GM18505 (cell line): ENCODE results near the gene DUSP28.
"Not testable (repeated sequence)": the region's sequence is repeated elsewhere in the genome, so short reads cannot be mapped to it uniquely, and the experiment has no call there.

Experiments
- ATAC-seq: cut with Tn5 transposase; IDR thresholded peaks from one replicate; pipeline ENCODE4 v1.9.1; 2021; ENCODE audit not compliant: unreplicated experiment
- POLR2A ChIP-seq: IDR thresholded peaks from 4 replicates; pipeline ENCODE4 v1.6.1; 2011; ENCODE audit warnings: borderline replicate concordance; ENCODE audit not compliant: insufficient read depth, insufficient read length; ENCODE audit errors: extremely low read depth

Gene DUSP28

GRCh38 chr2:240520974-240521350, 39.2 kb upstream of the DUSP28 start:
- no peak for ATAC-seq
- no peak for TF ChIP-seq POLR2A

- ATAC-seq, result not testable (repeated sequence)
Observed at GRCh38 chr2:240521885-240522284, 38.3 kb upstream of the DUSP28 start.

GRCh38 chr2:240522406-240522805, 37.8 kb upstream of the DUSP28 start:
- TF ChIP-seq POLR2A, result no peak
- ATAC-seq, result no peak

GRCh38 chr2:240523451-240524281, 36.5 kb upstream of the DUSP28 start:
- ATAC-seq, result no peak
- no peak for TF ChIP-seq POLR2A

GRCh38 chr2:240524963-240525718, 35.0 kb upstream of the DUSP28 start:
- TF ChIP-seq POLR2A, result no peak
- ATAC-seq, result no peak

GRCh38 chr2:240525802-240526201, 34.4 kb upstream of the DUSP28 start:
- no peak for TF ChIP-seq POLR2A
- ATAC-seq, result no peak

GRCh38 chr2:240526521-240526920, 33.6 kb upstream of the DUSP28 start:
- TF ChIP-seq POLR2A, result no peak
- ATAC-seq, result no peak

- no peak for ATAC-seq
- no peak for TF ChIP-seq POLR2A
Observed at GRCh38 chr2:240527153-240527750, 32.9 kb upstream of the DUSP28 start.

GRCh38 chr2:240528406-240529040, 31.6 kb upstream of the DUSP28 start:
- ATAC-seq, result no peak
- no peak for TF ChIP-seq POLR2A

GRCh38 chr2:240529344-240529999, 30.7 kb upstream of the DUSP28 start:
- ATAC-seq, result no peak
- no peak for TF ChIP-seq POLR2A

- no peak for TF ChIP-seq POLR2A
- no peak for ATAC-seq
Observed at GRCh38 chr2:240530181-240530580, 30.0 kb upstream of the DUSP28 start.

GRCh38 chr2:240531038-240531437, 29.1 kb upstream of the DUSP28 start:
- ATAC-seq, result no peak
- TF ChIP-seq POLR2A, result no peak
